ENCODE results near the gene PRXL2C. TPM values are rescaled to one million over a fixed set of nuclear protein-coding genes. Genes with fewer than 3 reads are reported as not detected.
A peak's percentile ranks its signal among the peaks of the same experiment; 100 is the strongest.

Gene PRXL2C
- total RNA-seq, 1 donor from 2014 or later = 4.1 TPM

- H3K27me3 Mint-ChIP-seq (ENCODE audit: unreplicated experiment) = peaks cover 7% of the 10 kb centered on the region
- peak; percentile 93 for DNase-seq
- peak within 1 kb of the TSS; percentile 88 for H3K4me3 Mint-ChIP-seq (ENCODE audit: unreplicated experiment)
- no peak within 1 kb of the TSS for H3K27ac Mint-ChIP-seq (ENCODE audit: unreplicated experiment)
- H3K36me3 Mint-ChIP-seq (ENCODE audit: unreplicated experiment) = no peaks in the 10 kb centered on the region
- no peak for TF ChIP-seq CTCF (IDR thresholded peaks at IDR 0.05; ENCODE audit: partially characterized antibody, unreplicated experiment)
- peaks cover 3% of the 10 kb centered on the region for H3K4me1 Mint-ChIP-seq (ENCODE audit: low read depth, unreplicated experiment)
- peaks cover 11% of the 10 kb centered on the region for H3K9me3 Mint-ChIP-seq (ENCODE audit: unreplicated experiment)
Observed at GRCh38 chr9:96619491-96620180, 35.5 kb downstream of the PRXL2C start, which contains the start of gene CDC14B. CDC14B (minus strand) TSS chr9:96619843; CDS start chr9:96619378, 465 bp downstream.

GRCh38 chr9:96619124-96619465 lies 36.0 kb downstream of the PRXL2C start:
- no peak for TF ChIP-seq CTCF (IDR thresholded peaks at IDR 0.05; ENCODE audit: partially characterized antibody, unreplicated experiment)
- DNase-seq = no peak
- peaks cover 7% of the 10 kb centered on the region for H3K27me3 Mint-ChIP-seq (ENCODE audit: unreplicated experiment)
- H3K27ac Mint-ChIP-seq (ENCODE audit: unreplicated experiment) = no peak overlapping the region
- H3K9me3 Mint-ChIP-seq (ENCODE audit: unreplicated experiment) = peaks cover 11% of the 10 kb centered on the region
- no peak overlapping the region for H3K4me3 Mint-ChIP-seq (ENCODE audit: unreplicated experiment)
- H3K4me1 Mint-ChIP-seq (ENCODE audit: low read depth, unreplicated experiment) = peaks cover 3% of the 10 kb centered on the region
- H3K36me3 Mint-ChIP-seq (ENCODE audit: unreplicated experiment) = no peaks in the 10 kb centered on the region

- Mint-ChIP-seq H3K4me1 (ENCODE audit: low read depth, unreplicated experiment) (peaks cover 3% of the 10 kb centered on the region), H3K27ac (ENCODE audit: unreplicated experiment) (peak overlapping the region; percentile 73), H3K27me3 (ENCODE audit: unreplicated experiment) (peaks cover 7% of the 10 kb centered on the region), H3K9me3 (ENCODE audit: unreplicated experiment) (peaks cover 11% of the 10 kb centered on the region), H3K36me3 (ENCODE audit: unreplicated experiment) (no peaks in the 10 kb centered on the region), H3K4me3 (ENCODE audit: unreplicated experiment) (peak overlapping the region; percentile 88)
- TF ChIP-seq CTCF (IDR thresholded peaks at IDR 0.05; ENCODE audit: partially characterized antibody, unreplicated experiment) = no peak
- peak; percentile 37 for DNase-seq
Observed at GRCh38 chr9:96618209-96619123, 36.7 kb downstream of the PRXL2C start.

- TF ChIP-seq CTCF (IDR thresholded peaks at IDR 0.05; ENCODE audit: partially characterized antibody, unreplicated experiment) = no peak
- Mint-ChIP-seq H3K36me3 (ENCODE audit: unreplicated experiment) (no peaks in the 10 kb centered on the region), H3K27me3 (ENCODE audit: unreplicated experiment) (peaks cover 7% of the 10 kb centered on the region), H3K9me3 (ENCODE audit: unreplicated experiment) (peaks cover 11% of the 10 kb centered on the region), H3K27ac (ENCODE audit: unreplicated experiment) (peak overlapping the region; percentile 73), H3K4me1 (ENCODE audit: low read depth, unreplicated experiment) (peaks cover 3% of the 10 kb centered on the region), H3K4me3 (ENCODE audit: unreplicated experiment) (peak overlapping the region; percentile 88)
- peak; percentile 19 for DNase-seq
Observed at GRCh38 chr9:96617439-96618185, 37.5 kb downstream of the PRXL2C start.

Measured in glutamatergic neuron (in vitro differentiated cells).